DND-41 (cell line): ENCODE measurements around the gene CKS1B.

Experiments
- EZH2 ChIP-seq: IDR thresholded peaks from 3 replicates; pipeline ENCODE4 v1.6.1; 2012; ENCODE audit warnings: borderline replicate concordance, low read depth, mild to moderate bottlenecking, moderate library complexity, low read length, inconsistent platforms; ENCODE audit not compliant: severe bottlenecking
- TF ChIP-seq, protein P1 (sequence below): IDR thresholded peaks from 2 replicates; pipeline ENCODE4 v1.5.1; 2012; ENCODE audit warnings: borderline replicate concordance, low read length, moderate library complexity, mild to moderate bottlenecking; ENCODE audit not compliant: poor library complexity, severe bottlenecking; ENCODE audit errors: extremely low read depth

DNA sequence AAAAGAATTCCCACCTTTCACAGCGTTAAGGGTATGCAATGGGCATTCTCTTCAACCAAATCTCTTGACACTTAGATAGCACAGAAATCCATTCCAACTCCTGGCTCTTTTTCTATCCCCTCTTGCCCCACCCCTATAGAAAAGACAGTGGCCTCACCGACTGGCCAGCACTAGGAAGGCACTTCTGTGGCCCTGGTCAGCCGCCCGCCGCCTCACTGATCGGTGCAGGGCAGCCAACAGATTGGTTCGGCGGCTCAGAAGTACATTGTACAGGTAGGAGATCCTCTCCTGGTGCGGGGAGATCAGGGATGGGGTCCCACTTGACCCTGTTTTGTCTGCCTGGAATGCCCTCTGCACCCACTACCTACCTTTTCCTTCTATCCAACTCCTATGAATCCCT lies 49.8 kb downstream of the CKS1B start:
- TF ChIP-seq, protein P1, sequence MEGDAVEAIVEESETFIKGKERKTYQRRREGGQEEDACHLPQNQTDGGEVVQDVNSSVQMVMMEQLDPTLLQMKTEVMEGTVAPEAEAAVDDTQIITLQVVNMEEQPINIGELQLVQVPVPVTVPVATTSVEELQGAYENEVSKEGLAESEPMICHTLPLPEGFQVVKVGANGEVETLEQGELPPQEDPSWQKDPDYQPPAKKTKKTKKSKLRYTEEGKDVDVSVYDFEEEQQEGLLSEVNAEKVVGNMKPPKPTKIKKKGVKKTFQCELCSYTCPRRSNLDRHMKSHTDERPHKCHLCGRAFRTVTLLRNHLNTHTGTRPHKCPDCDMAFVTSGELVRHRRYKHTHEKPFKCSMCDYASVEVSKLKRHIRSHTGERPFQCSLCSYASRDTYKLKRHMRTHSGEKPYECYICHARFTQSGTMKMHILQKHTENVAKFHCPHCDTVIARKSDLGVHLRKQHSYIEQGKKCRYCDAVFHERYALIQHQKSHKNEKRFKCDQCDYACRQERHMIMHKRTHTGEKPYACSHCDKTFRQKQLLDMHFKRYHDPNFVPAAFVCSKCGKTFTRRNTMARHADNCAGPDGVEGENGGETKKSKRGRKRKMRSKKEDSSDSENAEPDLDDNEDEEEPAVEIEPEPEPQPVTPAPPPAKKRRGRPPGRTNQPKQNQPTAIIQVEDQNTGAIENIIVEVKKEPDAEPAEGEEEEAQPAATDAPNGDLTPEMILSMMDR = no peak
- no peak for TF ChIP-seq EZH2
